OCI-LY3 (cell line): Measurements from ENCODE around the gene AGFG1.

Experiments used
- EZH2phosphoT487 ChIP-seq: fragments of 200-600 bp; shearing (Covaris generic); IDR thresholded peaks from 2 replicates; pipeline ENCODE4 v1.6.1; 2018; ENCODE audit warnings: antibody characterized with exemption, mixed run types, low read depth
- TF ChIP-seq, protein P1 (sequence below): fragments of 200-600, 300-600 bp; sonication (generic); IDR thresholded peaks from 2 replicates; pipeline ENCODE4 v1.5.1; 2014; ENCODE audit warnings: antibody characterized with exemption, low read length, low read depth

DNA sequence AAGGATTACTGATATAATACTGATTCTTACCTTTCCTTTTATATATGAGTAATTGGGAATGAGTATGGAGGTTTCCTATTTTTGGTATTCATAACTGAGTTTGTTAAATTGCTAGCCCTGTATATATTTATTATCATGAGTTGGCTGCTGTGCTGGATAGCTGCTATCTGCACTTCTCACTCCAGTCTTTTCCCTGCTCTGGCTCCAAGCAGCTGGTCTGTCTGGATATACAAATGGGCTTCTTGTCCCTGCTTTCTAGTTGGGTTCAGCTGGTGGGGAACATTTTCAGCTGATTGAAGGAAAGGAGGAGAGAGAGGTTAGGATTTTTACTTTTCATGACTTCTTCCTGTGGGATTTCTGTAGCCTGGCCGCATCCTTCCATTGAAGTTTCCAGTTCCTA is 41.2 kb downstream of the AGFG1 start:
- TF ChIP-seq, protein P1, sequence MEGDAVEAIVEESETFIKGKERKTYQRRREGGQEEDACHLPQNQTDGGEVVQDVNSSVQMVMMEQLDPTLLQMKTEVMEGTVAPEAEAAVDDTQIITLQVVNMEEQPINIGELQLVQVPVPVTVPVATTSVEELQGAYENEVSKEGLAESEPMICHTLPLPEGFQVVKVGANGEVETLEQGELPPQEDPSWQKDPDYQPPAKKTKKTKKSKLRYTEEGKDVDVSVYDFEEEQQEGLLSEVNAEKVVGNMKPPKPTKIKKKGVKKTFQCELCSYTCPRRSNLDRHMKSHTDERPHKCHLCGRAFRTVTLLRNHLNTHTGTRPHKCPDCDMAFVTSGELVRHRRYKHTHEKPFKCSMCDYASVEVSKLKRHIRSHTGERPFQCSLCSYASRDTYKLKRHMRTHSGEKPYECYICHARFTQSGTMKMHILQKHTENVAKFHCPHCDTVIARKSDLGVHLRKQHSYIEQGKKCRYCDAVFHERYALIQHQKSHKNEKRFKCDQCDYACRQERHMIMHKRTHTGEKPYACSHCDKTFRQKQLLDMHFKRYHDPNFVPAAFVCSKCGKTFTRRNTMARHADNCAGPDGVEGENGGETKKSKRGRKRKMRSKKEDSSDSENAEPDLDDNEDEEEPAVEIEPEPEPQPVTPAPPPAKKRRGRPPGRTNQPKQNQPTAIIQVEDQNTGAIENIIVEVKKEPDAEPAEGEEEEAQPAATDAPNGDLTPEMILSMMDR, result no peak
- TF ChIP-seq EZH2phosphoT487, result no peak
